Activated T-cell treated with anti-CD3 and anti-CD28 coated beads for 1 hour (primary cell): ENCODE results near the gene DEPDC7.
A peak's percentile ranks its signal among the peaks of the same experiment; 100 is the strongest.
"Not testable (repeated sequence)": the region's sequence is repeated elsewhere in the genome, so short reads cannot be mapped to it uniquely, and the experiment has no call there.

ENCODE experiments used
- DNase-seq: peaks from one replicate; pipeline ENCODE4 v3.0.0-alpha.2; 2020; ENCODE audit warnings: low read depth

DEPDC7 gene

DNA sequence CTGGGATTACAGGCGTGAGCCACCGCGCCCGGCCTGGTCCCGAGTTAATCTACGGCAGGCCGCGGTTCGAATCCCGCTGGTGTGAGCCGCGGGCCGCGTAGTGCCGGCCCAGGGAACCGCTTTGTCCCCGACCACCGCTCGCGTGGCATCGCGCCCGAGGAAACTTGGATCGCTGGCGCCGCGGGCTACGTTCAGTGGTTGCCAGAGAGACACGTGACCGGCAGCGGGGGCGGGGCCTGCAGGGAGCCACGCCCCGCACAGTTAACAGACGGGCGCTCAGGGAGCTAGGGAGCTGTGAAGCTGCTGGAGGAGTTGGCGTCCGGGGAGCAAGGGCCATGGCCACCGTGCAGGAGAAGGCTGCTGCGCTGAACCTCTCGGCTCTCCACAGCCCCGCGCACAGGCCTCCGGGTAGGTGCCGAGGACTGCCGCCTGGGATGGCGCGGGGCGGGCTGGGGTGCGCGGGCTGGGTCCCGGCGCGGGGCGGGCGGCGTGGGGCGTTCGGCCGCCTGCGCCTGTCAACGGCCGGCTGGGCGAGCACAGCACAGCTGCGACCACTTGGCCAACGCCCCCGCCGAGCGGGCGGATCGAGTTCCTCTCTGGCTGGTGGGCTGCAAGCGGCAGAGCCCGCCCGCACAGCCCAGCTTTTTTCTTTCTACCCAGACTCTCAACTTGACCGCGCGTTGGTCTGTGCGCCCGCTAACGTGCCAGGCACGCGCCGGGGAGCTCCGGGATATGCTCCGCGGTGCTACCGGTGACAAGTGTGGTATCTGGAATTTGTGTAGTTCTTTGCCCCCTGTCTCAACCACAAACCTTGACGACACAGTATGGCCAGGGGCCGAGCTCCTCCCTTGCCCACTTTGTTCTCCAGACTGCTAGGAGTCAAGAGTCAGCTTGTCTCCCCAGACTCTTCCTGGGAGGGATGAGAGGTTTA lies at the start of gene DEPDC7:
Gene DEPDC7, plus strand, starts transcription at position 258 of the 931 bp plus-strand sequence. Its CDS starts 78 bp downstream, at position 336.
- peak; percentile 72 for DNase-seq

DNA sequence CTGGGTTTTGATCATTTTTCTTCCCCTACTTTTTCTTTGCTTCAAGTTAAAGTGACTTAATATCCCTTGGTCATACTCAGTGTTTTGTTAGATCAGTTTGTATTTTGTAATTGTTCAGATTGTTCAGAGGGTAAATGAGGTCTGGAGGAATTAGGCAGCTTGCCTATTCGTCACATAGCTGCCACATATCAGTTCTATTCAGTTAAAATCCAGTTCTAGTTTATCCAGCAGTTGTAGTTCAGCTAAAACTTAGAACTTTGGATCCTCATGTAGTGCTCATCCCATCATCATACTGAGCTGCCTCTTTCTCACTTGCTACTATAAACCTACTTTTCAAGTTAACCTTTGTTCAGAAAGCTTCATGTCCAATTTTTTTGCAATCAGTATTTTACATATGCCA lies 47.1 kb upstream of the DEPDC7 start:
- no peak for DNase-seq

DNA sequence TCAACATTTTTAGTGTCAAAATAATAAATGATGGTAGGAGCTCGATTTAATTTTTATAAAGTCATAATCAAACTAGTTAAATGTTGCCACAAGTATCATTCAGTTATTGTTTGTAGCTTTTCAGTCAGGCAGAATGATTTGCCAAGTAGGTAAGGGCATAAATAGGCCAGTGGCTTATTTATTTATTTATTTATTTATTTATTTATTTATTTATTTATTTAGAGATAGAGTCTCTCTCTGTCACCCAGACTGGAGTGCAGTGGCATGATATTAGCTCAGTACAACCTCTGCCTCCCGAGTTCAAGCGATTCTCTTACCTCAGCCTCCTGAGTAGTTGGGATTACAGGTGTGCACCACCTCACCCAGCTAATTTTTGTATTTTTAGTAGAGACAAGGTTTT lies 43.4 kb upstream of the DEPDC7 start:
- DNase-seq: not testable (repeated sequence)

DNA sequence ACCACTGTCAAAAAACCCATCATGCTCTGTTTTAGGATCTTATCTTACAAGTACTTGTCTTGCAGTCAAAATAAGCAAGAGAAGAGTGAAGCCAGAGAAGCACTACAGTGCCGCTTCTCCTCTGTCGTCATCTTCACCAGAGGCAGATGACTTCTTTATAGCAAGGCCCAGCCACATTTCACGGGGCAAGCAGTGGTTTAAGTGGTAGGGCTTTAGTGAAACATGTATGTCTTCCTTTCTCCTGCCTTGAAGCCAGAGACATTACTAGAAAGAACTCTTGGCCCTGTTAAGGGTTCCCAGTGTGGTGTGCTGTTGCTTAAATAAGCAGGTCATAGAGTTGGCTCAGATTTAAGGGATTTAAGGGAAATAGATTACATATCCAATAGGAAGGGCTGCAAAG lies 42.9 kb upstream of the DEPDC7 start:
- DNase-seq: no peak

DNA sequence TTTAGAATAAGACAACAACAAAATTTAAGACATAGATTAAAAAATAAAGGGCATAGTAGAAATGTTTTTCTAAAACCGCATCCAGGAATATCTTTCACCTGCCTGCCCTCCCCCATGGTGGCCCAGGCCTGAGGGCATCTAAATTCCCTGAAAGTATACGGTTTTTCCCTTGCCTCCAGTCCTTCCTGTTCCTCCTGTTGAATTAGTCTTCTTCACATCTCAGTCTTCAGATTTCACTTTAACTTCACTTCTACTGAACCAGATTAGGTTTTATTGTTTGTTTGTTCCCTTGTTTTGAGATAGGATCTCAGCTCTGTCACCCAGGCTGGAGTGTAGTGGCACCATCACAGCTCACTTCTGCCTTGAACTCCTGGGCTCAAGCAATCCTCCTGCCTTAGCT lies 33.1 kb upstream of the DEPDC7 start:
- no peak for DNase-seq

DNA sequence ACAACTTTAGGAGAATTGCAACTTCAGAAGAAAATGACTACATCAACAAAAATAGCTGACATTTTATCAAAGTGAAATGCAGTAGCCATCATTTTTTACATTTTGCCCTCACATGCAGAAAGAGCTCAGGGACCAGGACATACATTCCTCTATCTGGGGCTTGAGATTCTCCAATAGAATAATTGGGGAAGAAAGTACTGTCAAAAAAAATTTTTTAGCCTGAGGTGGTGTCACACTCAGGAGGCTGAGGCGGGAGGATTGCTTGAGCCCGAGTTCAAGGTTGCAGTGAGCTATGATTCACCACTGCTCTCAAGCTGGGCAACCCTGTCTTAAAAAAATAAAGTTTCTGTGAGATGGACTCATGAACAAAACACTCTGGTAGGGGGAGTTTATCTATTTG lies 32.2 kb upstream of the DEPDC7 start:
- DNase-seq: no peak

DNA sequence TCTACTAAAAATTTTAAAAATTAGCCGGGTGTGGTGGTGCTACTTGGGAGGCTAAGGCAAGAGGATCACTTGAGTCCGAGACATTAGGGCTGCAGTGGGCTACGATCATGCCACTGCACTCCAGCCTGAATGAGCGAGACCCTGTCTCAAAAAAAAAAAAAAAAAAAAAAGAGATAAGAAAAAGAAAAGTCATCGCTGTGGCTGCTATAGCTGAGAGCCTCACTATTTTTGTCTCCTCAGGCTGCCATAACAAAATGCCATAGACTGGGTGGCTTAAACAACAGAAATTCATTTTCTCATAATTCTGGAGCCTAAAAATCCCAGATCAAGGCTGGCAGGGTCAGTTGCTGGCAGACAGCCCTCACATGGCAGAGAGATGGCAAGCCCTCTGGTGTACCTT lies 30.1 kb upstream of the DEPDC7 start:
- no peak for DNase-seq

DNA sequence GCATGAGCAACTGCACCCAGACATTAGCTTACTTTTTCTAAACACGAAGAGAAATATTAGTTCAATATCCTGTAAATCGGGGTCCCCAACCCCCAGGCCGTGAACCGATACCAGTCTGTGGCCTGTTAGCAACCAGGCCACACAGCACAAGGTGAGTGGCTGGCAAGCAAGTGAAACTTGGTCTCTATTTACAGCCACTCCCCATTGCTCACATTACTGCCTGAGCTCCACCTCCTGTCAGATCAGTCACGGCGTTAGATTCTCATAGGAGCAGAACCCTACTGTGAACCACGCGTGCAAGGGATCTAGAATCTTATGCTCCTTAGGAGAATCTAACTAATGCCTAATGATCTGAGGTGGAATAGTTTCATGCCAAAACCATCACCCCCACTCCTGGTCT lies 27.8 kb upstream of the DEPDC7 start:
- no peak for DNase-seq

DNA sequence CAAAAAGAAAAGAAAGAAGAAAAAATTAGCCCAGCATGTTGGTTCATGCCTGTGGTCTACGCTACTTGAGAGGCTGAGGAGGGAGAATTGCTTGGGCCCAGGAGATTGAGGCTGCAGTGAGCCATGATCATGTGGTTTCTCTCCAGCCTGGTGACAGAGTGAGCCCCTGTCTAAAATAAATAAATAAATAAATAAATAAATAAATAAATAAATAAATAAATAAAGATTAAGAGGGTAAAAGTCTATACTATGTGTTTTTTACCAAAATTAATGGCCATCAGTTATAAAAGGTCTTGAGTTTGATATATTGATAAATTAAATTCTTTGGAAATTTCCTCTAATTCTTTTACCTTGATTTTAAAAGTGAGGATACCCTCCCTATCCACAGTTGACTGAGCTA lies 25.2 kb upstream of the DEPDC7 start:
- DNase-seq: no peak

DNA sequence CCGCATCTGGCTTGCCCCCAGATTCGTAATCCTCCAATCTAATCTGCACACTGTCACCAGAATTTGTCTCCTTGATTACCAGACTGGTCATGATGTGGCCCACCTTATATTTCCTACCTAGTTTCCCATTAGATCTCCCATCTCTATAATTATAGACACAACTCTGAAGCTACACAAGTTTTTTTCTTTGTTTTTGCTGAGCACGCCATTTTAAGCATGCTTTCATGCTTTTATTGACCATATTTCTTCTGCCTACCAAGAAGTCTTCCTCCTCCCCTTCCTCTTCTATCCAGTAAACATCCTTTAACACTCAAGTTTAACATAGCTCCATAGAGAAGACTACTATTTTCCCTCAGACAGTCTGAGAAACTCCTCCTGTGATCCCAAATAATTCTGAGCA lies 24.3 kb upstream of the DEPDC7 start:
- no peak for DNase-seq

DNA sequence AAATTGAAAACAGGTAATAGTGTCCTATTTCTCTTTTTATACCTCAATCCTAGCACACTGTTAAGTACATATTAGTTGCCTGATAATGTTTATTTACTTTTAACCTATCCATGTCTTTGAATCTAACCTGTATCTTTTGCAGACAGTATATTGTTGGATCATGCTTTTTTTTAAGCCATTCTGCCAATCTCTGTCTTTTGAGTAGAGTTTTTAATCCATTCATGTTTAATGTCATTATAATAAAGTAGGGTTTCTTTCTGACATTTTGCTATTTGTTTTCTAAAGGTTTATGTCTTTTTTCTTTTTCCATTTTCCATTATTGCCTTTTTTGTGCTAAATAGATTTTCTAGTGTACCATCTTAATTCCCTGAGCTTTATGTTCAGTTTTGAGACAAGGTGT lies 23.8 kb upstream of the DEPDC7 start:
- no peak for DNase-seq

DNA sequence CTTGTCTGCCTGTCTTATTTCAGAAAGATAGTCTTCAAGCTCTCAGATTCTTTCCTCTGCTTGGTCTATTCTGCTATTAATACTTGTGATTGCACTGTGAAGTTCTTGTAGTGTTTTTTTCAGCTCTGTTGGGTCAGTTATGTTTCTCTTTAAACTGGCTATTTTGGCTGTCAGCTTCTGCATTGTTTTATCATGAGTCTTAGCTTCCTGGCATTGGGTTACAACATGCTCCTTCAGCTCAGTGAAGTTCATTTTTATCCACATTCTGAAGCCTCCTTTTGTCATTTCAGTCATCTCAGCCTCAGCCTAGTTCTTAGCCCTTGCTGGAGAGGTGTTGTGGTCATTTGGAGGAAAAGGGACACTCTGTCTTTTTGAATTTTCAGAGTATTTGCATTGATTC lies 15.5 kb upstream of the DEPDC7 start:
- no peak for DNase-seq

DNA sequence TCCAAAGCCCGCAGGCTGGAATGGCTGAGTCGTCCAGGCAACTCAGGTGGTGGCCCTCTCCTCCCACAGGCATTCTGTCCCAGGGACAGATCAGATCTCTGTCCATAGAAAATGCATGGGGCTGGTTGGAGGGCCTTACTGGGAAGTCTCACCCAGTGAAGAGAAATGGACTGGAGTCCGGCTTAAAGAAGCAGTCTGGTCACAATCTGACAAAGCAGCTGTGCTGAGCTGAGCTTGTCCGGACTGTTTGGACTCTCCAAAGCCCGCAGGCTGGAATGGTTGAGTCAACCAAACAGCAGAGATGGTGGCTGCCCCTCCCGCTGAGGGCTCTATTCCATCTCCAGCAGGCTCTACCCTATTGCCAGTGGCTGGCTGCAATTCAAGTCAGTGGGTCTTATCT lies 14.4 kb upstream of the DEPDC7 start:
- DNase-seq: no peak

DNA sequence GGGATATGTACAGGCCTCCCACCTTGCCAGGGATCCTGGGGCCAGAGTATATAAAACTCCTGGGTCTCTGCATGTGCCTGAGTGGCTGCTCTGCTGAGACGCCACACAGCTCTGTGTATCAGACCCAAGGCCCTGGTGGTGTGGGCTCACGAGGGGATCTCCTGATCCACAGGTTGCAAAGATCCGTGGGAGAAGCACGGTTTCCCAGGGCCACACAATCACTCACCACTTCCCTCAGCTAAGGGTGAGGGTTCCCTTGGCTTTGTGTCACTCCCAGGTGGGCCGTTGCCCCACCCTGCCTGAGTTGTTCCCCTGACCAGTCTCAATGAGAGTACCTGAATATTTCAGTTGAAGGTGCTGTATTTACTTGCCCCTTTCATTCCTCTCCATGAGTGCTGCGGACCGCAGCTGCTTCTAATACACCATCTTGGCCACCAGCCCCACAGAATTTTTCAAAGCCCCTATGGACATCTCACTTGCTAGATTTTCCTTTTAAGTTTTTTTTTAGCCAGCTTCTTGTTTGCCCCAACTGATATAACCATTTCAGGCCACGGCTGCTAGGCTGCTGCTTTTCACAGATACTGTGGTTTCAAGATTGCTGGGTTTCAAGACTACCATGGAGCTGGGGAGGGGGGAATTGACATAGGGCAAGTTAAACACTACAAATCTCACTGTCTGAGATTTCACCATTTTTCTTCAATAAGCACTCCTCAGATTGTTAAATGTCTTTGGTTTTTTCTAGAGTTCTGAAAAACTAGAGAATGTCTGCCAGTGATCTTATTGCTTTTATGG lies 13.7 kb upstream of the DEPDC7 start:
- no peak for DNase-seq

DNA sequence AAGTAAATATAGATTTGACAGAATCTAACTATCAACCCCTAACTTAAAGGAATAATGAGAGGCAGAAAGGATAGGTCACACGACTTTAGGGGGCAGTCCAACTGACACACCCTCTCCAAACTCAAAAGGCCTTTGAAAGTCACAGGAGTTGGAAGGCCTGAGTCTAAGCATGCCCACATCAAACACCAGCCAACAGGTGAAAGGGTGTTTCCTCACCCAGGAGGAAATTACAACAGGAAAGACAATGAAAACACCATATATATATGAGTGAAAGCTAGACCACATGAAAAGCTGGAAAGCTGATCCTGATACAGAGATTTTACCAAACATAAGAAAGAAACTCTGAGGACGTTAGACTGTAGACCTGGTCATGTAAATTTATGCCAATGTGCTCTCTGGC lies 10.5 kb upstream of the DEPDC7 start:
- no peak for DNase-seq

DNA sequence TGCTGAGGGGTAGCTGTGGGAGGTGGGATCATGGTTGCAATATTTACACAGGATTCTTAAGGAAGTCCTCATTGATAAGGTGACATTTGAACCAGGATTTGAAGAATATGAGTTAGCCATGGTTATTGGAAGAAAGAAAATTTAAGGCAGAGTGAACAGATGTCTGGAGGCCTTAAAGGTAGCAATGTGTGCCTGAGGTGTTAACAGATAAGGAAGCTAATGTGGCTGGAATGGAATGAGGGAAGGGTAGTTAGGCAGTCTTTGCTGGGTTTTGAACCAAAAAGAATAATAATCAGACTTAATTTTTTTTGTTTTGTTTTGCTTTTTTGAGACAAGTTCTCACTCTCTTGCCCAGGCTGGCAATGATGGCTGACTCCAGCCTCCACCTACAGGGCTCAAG lies 9.7 kb upstream of the DEPDC7 start:
- no peak for DNase-seq

DNA sequence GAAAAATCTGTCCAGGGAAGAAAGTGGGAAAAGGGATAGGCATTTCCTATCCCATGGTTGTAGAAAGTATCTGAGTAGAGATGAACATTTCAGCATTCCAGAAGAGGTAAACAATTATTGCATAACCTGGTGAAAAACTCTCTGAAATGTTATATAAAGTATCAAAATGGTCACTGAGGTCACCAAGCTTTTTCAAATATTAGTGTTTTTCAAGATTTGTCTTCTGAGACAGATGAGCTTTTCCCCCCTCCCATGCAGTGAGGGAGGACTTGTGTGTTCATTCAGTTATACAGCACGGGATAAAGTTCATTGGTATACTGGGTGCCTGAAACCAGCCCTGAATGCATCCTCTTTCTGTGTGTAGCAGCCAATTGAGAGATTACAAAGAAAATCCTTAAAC lies 1.9 kb upstream of the DEPDC7 start:
- DNase-seq: no peak

DNA sequence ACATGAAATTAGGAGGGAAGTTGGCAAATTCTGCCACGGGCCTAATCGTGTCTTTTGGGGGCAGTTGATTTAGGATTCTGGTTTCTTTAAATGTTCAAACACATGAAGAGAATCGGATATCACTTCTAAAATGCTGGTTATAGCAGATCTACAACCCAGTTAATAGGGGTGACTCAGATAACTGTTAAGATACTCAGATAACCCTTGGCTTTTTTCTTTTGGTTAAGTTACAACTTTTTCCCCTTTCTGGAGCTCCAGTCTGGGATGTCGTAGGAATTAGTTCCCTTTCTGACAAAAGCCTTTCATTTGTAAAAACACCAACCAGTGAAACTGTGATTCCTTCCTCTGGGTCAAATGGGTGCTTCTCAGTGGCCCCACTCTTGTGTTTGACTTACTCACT lies 976 bp downstream of the DEPDC7 start:
- DNase-seq: no peak

DNA sequence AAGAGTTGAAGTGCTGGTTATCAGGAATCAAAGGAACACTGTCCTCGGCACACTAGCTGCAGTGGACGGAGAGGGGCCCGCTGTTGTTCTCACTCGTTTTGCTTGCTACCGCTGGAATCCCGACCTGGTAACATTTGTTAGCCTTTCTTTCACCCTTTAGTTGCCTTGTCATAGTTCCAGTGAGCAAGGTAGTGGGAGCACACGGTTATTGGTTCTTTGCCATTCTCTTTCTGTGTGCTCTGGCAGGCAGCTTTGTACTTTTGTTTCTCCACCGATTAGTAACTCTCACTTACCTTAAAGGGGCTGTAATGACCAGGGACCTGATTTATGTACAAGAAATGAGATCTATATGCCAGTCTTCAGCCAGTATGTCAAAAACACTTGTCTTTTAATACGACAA lies 1.8 kb downstream of the DEPDC7 start:
- no peak for DNase-seq

DNA sequence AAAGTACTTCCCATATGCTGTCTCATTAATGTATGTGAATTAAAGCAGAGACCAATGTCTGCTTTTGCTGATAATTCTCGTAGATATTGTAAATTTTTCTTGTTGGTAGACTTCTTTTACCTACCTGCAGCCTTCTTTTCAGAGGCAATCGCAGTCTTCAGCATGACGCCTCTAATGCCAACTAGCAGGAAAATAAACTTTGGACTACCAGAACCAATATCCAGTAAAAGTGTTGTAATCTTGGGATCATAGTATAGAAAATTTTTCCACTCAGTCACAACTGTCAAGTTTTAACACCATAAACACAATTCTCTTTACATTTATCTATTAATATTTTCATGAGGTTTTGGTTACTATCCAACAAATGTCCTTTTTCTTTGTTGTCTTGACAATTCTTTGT lies 2.3 kb downstream of the DEPDC7 start:
- no peak for DNase-seq

DNA sequence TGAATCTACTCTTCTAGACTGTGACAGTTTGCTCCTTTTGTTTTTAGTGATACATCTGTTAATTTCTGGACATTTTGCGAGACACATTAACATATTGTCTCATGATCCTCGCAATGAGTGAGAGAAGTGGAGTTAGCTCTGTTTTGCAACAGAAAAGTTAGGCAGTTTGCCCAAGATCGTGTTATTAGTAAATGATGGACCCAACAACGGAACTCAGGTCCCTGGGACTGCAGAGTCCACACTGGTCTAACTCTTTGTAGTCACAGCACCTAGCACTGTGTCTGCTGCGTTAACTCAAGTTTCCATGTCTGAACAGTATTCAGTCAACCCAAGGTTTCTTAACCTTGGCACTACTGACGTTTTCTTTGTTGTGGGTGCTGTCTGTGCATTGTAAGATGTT lies 3.2 kb downstream of the DEPDC7 start:
- no peak for DNase-seq

DNA sequence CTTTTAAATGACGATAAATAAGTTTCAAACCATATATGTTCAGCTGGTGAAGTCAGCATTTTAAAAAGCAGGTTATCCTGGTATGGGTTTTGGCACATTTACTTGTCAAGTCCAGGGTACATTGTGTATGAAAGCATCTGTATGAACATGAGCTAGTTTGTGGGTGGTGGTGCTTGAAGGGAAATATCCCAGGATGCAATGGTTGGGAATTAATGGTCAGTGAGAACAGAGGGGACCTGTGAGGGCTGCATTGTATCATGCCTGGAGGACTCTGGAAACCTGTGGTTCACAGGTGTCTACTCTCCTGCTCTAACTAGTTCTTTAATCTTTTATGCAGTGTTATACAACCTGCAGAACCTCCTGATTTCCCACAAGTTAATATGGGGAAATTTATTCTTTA lies 5.8 kb downstream of the DEPDC7 start:
- no peak for DNase-seq

DNA sequence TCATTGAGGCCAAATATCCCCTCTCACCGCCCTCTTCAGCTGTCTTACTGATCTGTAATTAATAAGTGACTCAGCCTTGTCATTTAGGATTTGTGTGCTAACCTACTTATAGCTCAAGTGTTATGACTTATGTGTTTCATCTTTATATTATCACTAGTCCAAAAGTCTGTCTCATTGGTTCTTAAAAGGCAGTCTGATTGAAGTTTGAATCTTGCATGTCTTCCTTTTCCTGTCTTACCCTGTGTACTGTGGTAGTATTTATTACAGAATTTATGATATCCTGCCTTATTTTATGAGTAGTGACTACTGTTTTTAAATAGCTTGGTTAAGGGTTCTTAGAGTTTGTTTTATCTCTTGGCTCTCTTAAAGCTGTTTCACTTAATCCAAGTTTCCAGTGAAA lies 6.3 kb downstream of the DEPDC7 start:
- no peak for DNase-seq
